ENCODE results near the gene RFXAP.

The RFXAP gene

GRCh38 chr13:36819739-36820090 lies 693 bp downstream of the RFXAP start:
- DNase-seq, result peak; percentile 77

- DNase-seq, result peak; percentile 77
These were observed 1.2 kb downstream of the RFXAP start for GRCh38 chr13:36820222-36820621.

GRCh38 chr13:36822785-36823184 lies 3.8 kb downstream of the RFXAP start:
- DNase-seq, result peak; percentile 38

- peak; percentile 36 for DNase-seq
These were observed 10.7 kb downstream of the RFXAP start for GRCh38 chr13:36829753-36830152.

GRCh38 chr13:36831291-36831690 lies 12.3 kb downstream of the RFXAP start:
- DNase-seq, result no peak

- DNase-seq, result no peak
These were observed 15.3 kb downstream of the RFXAP start for GRCh38 chr13:36834299-36834698.

- no peak for DNase-seq
These were observed 18.5 kb downstream of the RFXAP start for GRCh38 chr13:36837354-36838092.

GRCh38 chr13:36839281-36839680 lies 20.3 kb downstream of the RFXAP start:
- no peak for DNase-seq

- no peak for DNase-seq
These were observed 21.0 kb downstream of the RFXAP start for GRCh38 chr13:36839981-36840380.

- no peak for DNase-seq
These were observed 21.8 kb downstream of the RFXAP start for GRCh38 chr13:36840718-36841250.

GRCh38 chr13:36841391-36841790 lies 22.4 kb downstream of the RFXAP start:
- peak; percentile 68 for DNase-seq

GRCh38 chr13:36847606-36848005 lies 28.6 kb downstream of the RFXAP start:
- no peak for DNase-seq

- DNase-seq, result peak; percentile 33
These were observed 29.4 kb downstream of the RFXAP start for GRCh38 chr13:36848199-36848982.

- peak; percentile 64 for DNase-seq
These were observed 31.9 kb downstream of the RFXAP start for GRCh38 chr13:36850790-36851438.

- peak; percentile 69 for DNase-seq
These were observed 38.2 kb downstream of the RFXAP start for GRCh38 chr13:36857253-36857652.

- DNase-seq, result peak; percentile 90
These were observed 39.3 kb downstream of the RFXAP start for GRCh38 chr13:36858290-36858689.

- DNase-seq, result no peak
These were observed 40.2 kb downstream of the RFXAP start for GRCh38 chr13:36859259-36859658.

- peak; percentile 86 for DNase-seq
These were observed 43.1 kb downstream of the RFXAP start for GRCh38 chr13:36862002-36862685.

- DNase-seq, result no peak
These were observed 43.7 kb downstream of the RFXAP start for GRCh38 chr13:36862722-36863121.

GRCh38 chr13:36865265-36865664 lies 46.2 kb downstream of the RFXAP start:
- no peak for DNase-seq

- no peak for DNase-seq
These were observed 47.2 kb downstream of the RFXAP start for GRCh38 chr13:36866232-36866631.

- DNase-seq, result no peak
These were observed 51.1 kb downstream of the RFXAP start for GRCh38 chr13:36870050-36870692.

Measured in OCI-M1 (cell line).